Mucosa of rectum (tissue), 2 donors: Measurements from ENCODE around the gene RGR.

ENCODE experiments used
- H3K27ac ChIP-seq, 2 donors: one replicate each; pipeline ENCODE4 v1.7.0; 2013; ENCODE audit warnings: inconsistent platforms in 2 of 2, low read depth in 2 of 2, low read length in 2 of 2
- H3K27me3 ChIP-seq, 2 donors: one replicate each; pipeline ENCODE4 v1.7.0; 2013; ENCODE audit warnings: low read length in 2 of 2; ENCODE audit not compliant: control insufficient read depth in 2 of 2, insufficient read depth in 2 of 2
- H3K36me3 ChIP-seq, 2 donors: one replicate each; pipeline ENCODE4 v1.7.0; 2013; ENCODE audit warnings: low read length in 2 of 2; ENCODE audit not compliant: control insufficient read depth in 2 of 2, insufficient read depth in 2 of 2
- H3K4me1 ChIP-seq, 2 donors: one replicate each; pipeline ENCODE4 v1.7.0; 2013; ENCODE audit warnings: low read length in 2 of 2, mild to moderate bottlenecking in 1 of 2; ENCODE audit not compliant: control insufficient read depth in 2 of 2, insufficient read depth in 2 of 2
- H3K4me3 ChIP-seq, 2 donors: one replicate each; pipeline ENCODE4 v1.7.0; 2013; ENCODE audit warnings: low read length in 2 of 2
- H3K9ac ChIP-seq, 2 donors: one replicate each; pipeline ENCODE4 v1.7.0; 2013; ENCODE audit warnings: low read length in 2 of 2, low read depth in 1 of 2, mild to moderate bottlenecking in 1 of 2
- H3K9me3 ChIP-seq, 2 donors: one replicate each; pipeline ENCODE4 v1.7.0; 2013; ENCODE audit warnings: low read length in 2 of 2; ENCODE audit not compliant: control insufficient read depth in 2 of 2
- donor health status: healthy.
- donor health status: Normal muscosa, but diverticular disease.

The RGR gene

DNA sequence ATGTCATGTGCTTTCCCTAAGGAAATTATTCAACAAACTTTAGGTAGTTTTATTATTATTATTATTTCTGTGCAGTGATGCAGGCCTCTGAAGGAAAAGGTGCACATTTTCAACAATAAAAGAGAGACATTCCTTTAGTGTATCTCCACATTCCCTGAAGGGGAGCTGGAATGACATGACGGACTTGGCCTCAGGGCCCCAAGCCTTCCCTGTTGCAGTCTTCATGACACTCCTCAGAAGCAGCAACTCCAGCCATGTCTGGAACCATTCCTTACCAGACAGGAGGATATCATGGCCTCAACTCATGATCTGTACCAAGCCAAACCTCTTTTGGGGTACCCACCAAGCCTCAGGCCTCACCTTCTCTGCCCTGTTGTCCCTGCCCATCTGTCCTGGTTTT is 48.3 kb downstream of the RGR start:
- Histone ChIP-seq H3K27me3 (no peaks in the 10 kb centered on the region), H3K9ac (no peak overlapping the region), H3K36me3 (no peaks in the 10 kb centered on the region), H3K27ac (no peak overlapping the region), H3K4me1 (no peaks in the 10 kb centered on the region), H3K4me3 (no peak overlapping the region), H3K9me3 (no peaks in the 10 kb centered on the region)

DNA sequence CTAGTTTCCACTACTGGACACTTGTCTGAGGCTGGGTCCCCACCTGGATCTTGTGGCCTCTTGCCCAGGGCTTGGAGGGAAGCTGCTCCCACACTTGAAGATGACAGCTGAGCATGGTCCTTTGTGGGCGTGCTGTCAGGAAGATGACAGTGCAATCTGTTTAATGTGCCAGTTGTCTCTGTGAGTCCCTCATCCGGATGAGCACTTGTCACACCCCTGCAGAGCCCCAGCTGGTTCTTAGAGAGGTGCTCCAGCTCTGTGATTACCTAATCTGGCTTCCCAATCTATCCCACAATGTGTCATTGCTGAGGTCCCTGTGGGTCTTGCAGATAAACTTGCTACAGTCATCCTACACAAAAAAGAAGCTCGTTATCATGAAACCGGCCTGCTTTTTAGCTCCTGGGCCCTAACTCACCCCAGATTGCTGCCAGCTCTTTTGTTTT is 48.7 kb downstream of the RGR start:
- no peaks in the 10 kb centered on the region for H3K27me3 ChIP-seq
- no peaks in the 10 kb centered on the region for H3K36me3 ChIP-seq
- H3K4me1 ChIP-seq = no peaks in the 10 kb centered on the region
- no peak overlapping the region for H3K4me3 ChIP-seq
- H3K27ac ChIP-seq = no peak overlapping the region
- H3K9ac ChIP-seq = no peak overlapping the region
- no peaks in the 10 kb centered on the region for H3K9me3 ChIP-seq

DNA sequence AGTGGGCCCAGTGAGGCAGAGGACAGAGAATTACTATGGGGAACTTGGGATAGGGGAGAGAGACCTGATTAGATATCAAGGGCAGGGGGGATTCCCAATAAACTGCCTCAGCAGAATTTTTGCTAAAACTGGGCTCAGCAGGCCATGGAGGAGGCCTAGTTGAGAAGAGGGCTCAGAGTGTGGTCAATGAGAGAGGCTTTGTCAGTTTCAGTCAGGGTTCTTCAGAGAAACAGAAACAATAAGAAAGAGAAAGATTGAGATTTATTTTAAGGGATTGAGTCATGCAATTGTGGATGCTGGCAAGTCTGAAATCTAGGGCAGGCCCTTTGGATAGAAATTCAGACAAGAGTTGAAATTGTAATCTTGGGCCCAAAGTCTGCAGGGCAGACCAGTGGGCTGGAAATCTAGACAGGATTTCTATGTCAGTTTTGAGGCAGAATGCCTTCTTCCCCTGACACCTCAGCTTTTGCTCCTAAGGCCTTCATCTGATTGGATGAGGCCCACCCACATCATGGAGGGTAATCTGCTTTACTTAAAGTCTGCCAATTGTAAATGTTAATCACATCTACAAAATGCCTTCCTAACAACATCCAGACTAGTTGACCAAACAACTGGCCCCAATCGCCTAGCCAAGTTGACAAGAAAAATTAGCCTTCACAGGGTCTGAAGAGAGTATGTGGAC is 50.1 kb downstream of the RGR start:
- H3K4me1 ChIP-seq = no peaks in the 10 kb centered on the region
- no peaks in the 10 kb centered on the region for H3K36me3 ChIP-seq
- H3K9ac ChIP-seq = no peak overlapping the region
- H3K9me3 ChIP-seq = no peaks in the 10 kb centered on the region
- H3K27me3 ChIP-seq = no peaks in the 10 kb centered on the region
- H3K4me3 ChIP-seq = no peak overlapping the region
- no peak overlapping the region for H3K27ac ChIP-seq

DNA sequence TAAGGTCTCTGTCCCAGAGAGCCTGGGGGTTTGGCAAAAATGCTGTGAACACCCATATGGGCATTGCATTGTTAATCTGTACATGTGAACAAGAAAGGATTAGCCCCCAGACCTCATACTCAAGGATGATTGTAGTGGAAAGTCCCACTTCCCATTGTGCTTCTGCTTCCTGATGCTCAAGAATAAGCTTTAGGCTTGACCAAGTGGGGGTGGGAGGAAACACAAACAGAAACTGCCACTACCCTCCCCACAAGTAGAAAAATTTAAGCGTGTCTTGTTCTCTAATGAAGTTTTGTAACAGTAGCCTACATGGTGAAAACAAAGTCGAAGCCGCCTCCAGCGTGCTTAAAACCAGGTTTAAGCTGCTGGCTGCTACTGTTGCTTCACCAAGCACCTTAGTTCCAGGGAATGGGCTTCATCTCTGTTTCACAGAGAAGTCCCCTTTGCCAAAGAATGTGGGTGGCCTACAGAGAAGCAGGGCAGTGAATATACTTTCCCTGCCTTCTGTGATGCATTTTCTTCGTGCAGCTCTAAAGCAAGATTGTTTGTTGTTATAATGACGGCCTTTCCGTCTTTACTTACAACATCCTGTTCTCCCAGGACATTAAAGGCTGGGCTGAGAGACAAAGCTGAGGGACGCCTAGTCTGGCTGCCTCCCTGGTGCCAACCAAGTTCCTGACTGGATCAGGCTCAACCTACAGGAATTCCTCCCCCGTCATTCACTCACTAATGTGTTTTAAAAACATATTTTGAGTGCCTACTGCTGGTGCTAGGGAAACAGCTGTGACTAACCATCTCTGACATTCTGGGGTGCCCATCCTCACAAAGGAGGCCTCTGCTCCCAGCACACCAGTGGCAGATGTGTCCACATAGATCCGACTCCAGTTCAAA is 51.5 kb downstream of the RGR start:
- Histone ChIP-seq H3K4me3 (no peak overlapping the region), H3K9ac (no peak overlapping the region), H3K4me1 (no peaks in the 10 kb centered on the region), H3K27me3 (no peaks in the 10 kb centered on the region), H3K36me3 (no peaks in the 10 kb centered on the region), H3K27ac (no peak overlapping the region), H3K9me3 (no peaks in the 10 kb centered on the region)

DNA sequence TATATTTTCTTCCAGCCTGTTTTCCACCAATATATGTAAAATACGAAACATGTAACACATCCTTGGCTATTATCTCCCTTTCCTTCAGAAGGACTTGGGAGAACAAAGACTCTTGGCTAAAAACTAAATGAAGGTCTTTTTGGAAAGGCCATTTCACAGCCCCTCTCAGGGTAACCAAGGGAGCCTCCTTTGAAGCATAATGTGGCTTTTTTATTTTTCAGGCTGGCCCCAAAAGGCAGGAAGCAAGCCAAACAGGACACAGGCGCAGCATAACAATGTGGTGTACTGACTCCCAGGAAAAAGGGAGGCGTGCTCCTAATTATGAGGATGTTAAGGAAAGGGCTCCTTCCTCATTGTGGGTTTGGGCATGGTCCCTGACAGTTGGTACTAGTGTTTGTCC is 53.2 kb downstream of the RGR start:
- H3K4me1 ChIP-seq = no peaks in the 10 kb centered on the region
- H3K36me3 ChIP-seq = no peaks in the 10 kb centered on the region
- no peak overlapping the region for H3K9ac ChIP-seq
- H3K27ac ChIP-seq = no peak overlapping the region
- no peaks in the 10 kb centered on the region for H3K27me3 ChIP-seq
- H3K4me3 ChIP-seq = no peak overlapping the region
- no peaks in the 10 kb centered on the region for H3K9me3 ChIP-seq

DNA sequence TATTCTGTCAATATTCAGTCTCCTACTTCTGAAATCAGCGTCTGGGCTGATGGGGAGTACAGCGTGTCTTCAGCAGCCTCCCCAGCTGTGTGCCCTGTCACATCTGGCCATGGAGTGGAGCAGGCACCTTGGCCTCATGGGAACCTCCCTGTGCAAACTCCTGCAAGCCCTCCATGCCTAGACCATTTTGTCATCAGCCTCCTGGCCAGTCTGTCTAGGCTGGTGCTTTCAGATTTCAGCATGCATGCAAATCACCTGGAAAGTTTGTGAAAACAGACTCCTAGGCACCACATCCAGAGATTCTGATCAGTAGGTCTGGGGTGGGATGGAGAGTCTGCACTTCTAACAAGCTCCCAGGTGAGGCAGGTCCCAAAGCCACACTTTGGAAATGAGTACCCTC is 57.4 kb downstream of the RGR start:
- no peaks in the 10 kb centered on the region for H3K4me1 ChIP-seq
- H3K36me3 ChIP-seq = no peaks in the 10 kb centered on the region

DNA sequence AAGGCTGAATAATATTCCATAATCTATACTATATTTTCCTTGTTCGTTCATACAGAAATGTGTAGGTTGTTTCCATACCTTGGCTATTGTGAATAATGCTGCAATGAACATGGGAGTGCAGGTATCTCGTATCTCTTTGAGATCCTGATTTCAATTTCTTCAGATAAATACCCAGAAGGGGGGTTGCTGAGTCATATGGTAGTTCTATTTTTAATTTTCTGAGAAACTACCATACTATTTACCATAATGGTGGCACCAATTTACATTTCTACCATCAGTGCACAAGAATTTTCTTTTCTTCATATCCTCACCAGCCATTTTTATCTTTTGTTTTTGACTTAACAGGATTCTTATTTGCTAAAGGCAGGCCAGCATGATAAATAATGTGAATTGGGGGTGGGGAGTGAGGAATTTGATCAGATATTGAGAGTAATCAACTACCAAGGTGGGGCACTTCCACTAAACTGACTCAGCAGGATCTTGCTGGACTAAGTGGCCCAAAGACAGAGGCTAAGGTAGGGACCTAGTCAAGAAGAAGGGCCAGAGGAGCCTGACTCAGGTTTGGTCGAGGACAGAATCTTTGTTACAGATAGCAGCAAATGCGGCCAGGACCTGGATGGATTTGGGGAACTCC is 62.0 kb downstream of the RGR start:
- peaks cover 0 to 7% of the 10 kb centered on the region in 2 donors for H3K4me1 ChIP-seq

More for the DNA sequence above, 57.4 kb downstream of the RGR start:
- no peak overlapping the region for H3K4me3 ChIP-seq
- no peak overlapping the region for H3K9ac ChIP-seq
- no peak overlapping the region for H3K27ac ChIP-seq
- no peaks in the 10 kb centered on the region for H3K27me3 ChIP-seq
- H3K9me3 ChIP-seq = no peaks in the 10 kb centered on the region

DNA sequence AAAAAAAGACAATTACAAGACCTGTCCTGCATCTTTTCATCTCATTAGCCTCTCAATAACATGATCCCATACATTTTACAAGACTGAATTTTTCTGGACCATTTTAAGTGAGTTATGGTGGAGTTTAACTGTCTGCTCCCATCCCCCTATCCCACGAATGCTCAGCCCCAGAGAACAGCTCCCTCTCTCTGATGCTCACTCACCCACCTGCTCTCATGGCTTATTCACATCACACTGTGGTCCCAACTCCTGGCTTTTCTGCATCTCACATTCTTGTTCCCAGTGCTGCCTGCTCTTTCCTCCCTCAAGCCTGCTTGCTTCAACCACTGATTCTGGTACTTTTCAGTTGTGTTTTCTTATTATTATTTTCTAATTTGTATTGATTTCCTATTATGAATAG is 63.2 kb downstream of the RGR start:
- Histone ChIP-seq H3K27ac (no peak overlapping the region), H3K9ac (no peak overlapping the region), H3K4me1 (peaks cover 0 to 7% of the 10 kb centered on the region in 2 donors), H3K36me3 (no peaks in the 10 kb centered on the region), H3K9me3 (no peaks in the 10 kb centered on the region), H3K27me3 (no peaks in the 10 kb centered on the region), H3K4me3 (no peak overlapping the region)

More for the DNA sequence above, 62.0 kb downstream of the RGR start:
- H3K4me3 ChIP-seq = no peak overlapping the region
- no peak overlapping the region for H3K27ac ChIP-seq
- no peaks in the 10 kb centered on the region for H3K27me3 ChIP-seq
- H3K36me3 ChIP-seq = no peaks in the 10 kb centered on the region
- no peaks in the 10 kb centered on the region for H3K9me3 ChIP-seq
- no peak overlapping the region for H3K9ac ChIP-seq

DNA sequence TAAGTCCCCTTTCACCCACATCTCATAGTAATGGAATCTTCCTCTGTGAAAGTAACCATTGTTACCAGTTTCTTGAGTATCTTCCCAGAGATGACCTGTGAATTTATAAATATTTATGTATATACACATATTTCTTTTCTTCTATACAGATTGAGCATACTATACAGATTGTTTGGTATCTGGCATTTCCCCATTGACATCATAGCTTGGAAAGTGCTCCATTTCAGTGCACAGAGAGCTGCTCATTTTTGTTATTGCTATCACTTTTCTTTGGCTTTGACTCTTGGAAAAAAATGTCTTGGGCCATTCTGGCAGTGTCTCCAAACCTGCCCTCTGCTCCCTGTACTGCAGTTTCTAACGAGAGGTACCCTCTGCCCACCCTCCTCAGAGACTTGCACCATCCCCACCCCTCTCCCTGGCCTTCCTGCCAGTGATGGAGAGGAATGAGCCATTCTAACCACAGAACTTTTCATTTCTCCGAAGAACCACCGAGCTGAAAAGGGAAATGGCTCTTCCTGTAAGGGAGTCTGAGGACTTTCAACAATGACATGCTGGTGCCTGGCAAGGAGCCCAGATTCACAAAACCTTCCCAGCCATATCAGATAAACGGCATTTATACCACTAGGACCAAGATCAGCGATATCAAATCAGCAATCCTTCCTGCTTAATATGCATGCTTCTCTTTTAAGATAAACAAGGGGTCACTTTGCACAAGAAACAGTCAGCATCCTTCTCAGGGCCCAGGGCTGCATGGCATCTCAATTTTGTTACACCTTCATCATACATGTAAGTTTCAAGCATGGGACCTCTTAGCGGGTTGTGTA is 63.8 kb downstream of the RGR start:
- no peak overlapping the region for H3K27ac ChIP-seq
- no peaks in the 10 kb centered on the region for H3K27me3 ChIP-seq
- H3K4me1 ChIP-seq = peaks cover 0 to 7% of the 10 kb centered on the region in 2 donors
- H3K36me3 ChIP-seq = no peaks in the 10 kb centered on the region
- H3K9ac ChIP-seq = no peak overlapping the region
- no peaks in the 10 kb centered on the region for H3K9me3 ChIP-seq
- H3K4me3 ChIP-seq = no peak overlapping the region
